ENCODE measurements around the gene ERCC6. TPM values are rescaled to one million over a fixed set of nuclear protein-coding genes. Genes with fewer than 3 reads are reported as not detected.

ERCC6 gene
- total and polyA plus RNA-seq, 2 experiments from 2014 or later: 6.9 to 16.5 TPM

GRCh38 chr10:49541762-49542161 lies 2.8 kb upstream of the ERCC6 start:
- H3K4me3 ChIP-seq: no peak overlapping the region
- H3K9me2 ChIP-seq (replicated peaks; ENCODE audit: insufficient read depth): no peaks in the 10 kb centered on the region
- peaks cover 5% of the 10 kb centered on the region for H3K27me3 ChIP-seq
- TF ChIP-seq EZH2 (IDR thresholded peaks at IDR 0.05; ENCODE audit: borderline replicate concordance): no peak
- no peak for TF ChIP-seq CTCF (IDR thresholded peaks at IDR 0.05; ENCODE audit: poor library complexity)
- H3K4me2 ChIP-seq: no peak overlapping the region
- H3K27ac ChIP-seq: no peak overlapping the region
- DNase-seq (ENCODE audit: low spot score): no peak
- H3K36me3 ChIP-seq (replicated peaks; ENCODE audit: insufficient read depth, low read depth): no peaks in the 10 kb centered on the region
- peaks cover 16% of the 10 kb centered on the region for H3K79me2 ChIP-seq
- H4K20me1 ChIP-seq (ENCODE audit: insufficient read depth, poor library complexity, severe bottlenecking): no peaks in the 10 kb centered on the region
- WGBS (ENCODE audit: low lambda C conversion rate, missing lambda C conversion rate): 74% methylated on average over 6 of the region's 6 CpGs
- peaks cover 4% of the 10 kb centered on the region for H3K9me3 ChIP-seq (ENCODE audit: low read depth)
- peaks cover 16% of the 10 kb centered on the region for H3K4me1 ChIP-seq (ENCODE audit: insufficient read depth)
- H2AFZ ChIP-seq: no peak overlapping the region

- Histone ChIP-seq H3K9me3 (ENCODE audit: low read depth) (peaks cover 4% of the 10 kb centered on the region), H3K4me1 (ENCODE audit: insufficient read depth) (peaks cover 16% of the 10 kb centered on the region), H4K20me1 (ENCODE audit: insufficient read depth, poor library complexity, severe bottlenecking) (no peaks in the 10 kb centered on the region), H3K79me2 (peaks cover 30% of the 10 kb centered on the region), H3K36me3 (replicated peaks; ENCODE audit: insufficient read depth, low read depth) (no peaks in the 10 kb centered on the region), H2AFZ (peak overlapping the region; percentile 69), H3K9me2 (replicated peaks; ENCODE audit: insufficient read depth) (no peaks in the 10 kb centered on the region), H3K4me3 (peak overlapping the region; percentile 28), H3K4me2 (peak overlapping the region; percentile 87), H3K27me3 (peaks cover 5% of the 10 kb centered on the region), H3K27ac (peak overlapping the region; percentile 89)
- TF ChIP-seq EZH2phosphoT487 (IDR thresholded peaks at IDR 0.05; ENCODE audit: low read depth, severe bottlenecking, unreplicated experiment) (no peak), EZH2 (IDR thresholded peaks at IDR 0.05; ENCODE audit: borderline replicate concordance) (no peak), CTCF (IDR thresholded peaks at IDR 0.05; ENCODE audit: poor library complexity) (no peak)
- WGBS (ENCODE audit: low lambda C conversion rate, missing lambda C conversion rate): 67% methylated on average over 20 of the region's 20 CpGs
- no peak for DNase-seq (ENCODE audit: low spot score)
Observed at GRCh38 chr10:49540056-49540797, 1.3 kb upstream of the ERCC6 start.

GRCh38 chr10:49539320-49539885 lies 482 bp upstream of the ERCC6 start:
- TF ChIP-seq CTCF (IDR thresholded peaks at IDR 0.05; ENCODE audit: poor library complexity) (no peak), EZH2 (IDR thresholded peaks at IDR 0.05; ENCODE audit: borderline replicate concordance) (no peak), EZH2phosphoT487 (IDR thresholded peaks at IDR 0.05; ENCODE audit: low read depth, severe bottlenecking, unreplicated experiment) (no peak)
- Histone ChIP-seq H2AFZ (peak overlapping the region; percentile 69), H3K4me3 (peak overlapping the region; percentile 28), H3K27me3 (peaks cover 5% of the 10 kb centered on the region), H3K4me1 (ENCODE audit: insufficient read depth) (peaks cover 16% of the 10 kb centered on the region), H3K9me3 (ENCODE audit: low read depth) (no peaks in the 10 kb centered on the region), H3K9me2 (replicated peaks; ENCODE audit: insufficient read depth) (no peaks in the 10 kb centered on the region), H3K4me2 (peak overlapping the region; percentile 87), H3K36me3 (replicated peaks; ENCODE audit: insufficient read depth, low read depth) (no peaks in the 10 kb centered on the region), H3K27ac (peak overlapping the region; percentile 89), H3K79me2 (peaks cover 37% of the 10 kb centered on the region), H4K20me1 (ENCODE audit: insufficient read depth, poor library complexity, severe bottlenecking) (peaks cover 4% of the 10 kb centered on the region)
- WGBS (ENCODE audit: low lambda C conversion rate, missing lambda C conversion rate): under 1% methylated on average over 26 of the region's 26 CpGs
- peak; percentile 67 for DNase-seq (ENCODE audit: low spot score)
